ENCODE measurements around the gene PCSK9.
"Not testable (repeated sequence)": the region's sequence is repeated elsewhere in the genome, so short reads cannot be mapped to it uniquely, and the experiment has no call there.

GRCh38 chr1:55026682-55027081 is 12.7 kb upstream of the PCSK9 start:
- not testable (repeated sequence) for TF ChIP-seq CTCF (conservative IDR thresholded peaks at IDR 0.05; ENCODE audit: low read depth in 2 of 2); POLR2AphosphoS5 (IDR thresholded peaks at IDR 0.05; ENCODE audit: low read depth); JUNB (IDR thresholded peaks at IDR 0.05; ENCODE audit: unreplicated experiment); EZH2 (IDR thresholded peaks at IDR 0.05; ENCODE audit: low read depth, unreplicated experiment); EZH2phosphoT487 (IDR thresholded peaks at IDR 0.05; ENCODE audit: unreplicated experiment); REST (IDR thresholded peaks at IDR 0.05; ENCODE audit: unreplicated experiment); CREB1 (CRISPR knock-in tag; IDR thresholded peaks at IDR 0.05; ENCODE audit: low read depth); ETS1 (IDR thresholded peaks at IDR 0.05); STAT1 (IDR thresholded peaks at IDR 0.05; ENCODE audit: unreplicated experiment); ZNF462 (CRISPR knock-in tag; IDR thresholded peaks at IDR 0.05); NANOG (IDR thresholded peaks at IDR 0.05; ENCODE audit: borderline replicate concordance); ZNF331 (CRISPR knock-in tag; IDR thresholded peaks at IDR 0.05; ENCODE audit: low read depth)
